DMS 273 (cell line): ENCODE results near the gene DHX35.
A peak's percentile ranks its signal among the peaks of the same experiment; 100 is the strongest.

Experiments used
- DNase-seq: peaks from one replicate; lab custom pipeline; 2025; ENCODE audit not compliant: unreplicated experiment; lab: John Stamatoyannopoulos, UW

Gene DHX35, protein sequence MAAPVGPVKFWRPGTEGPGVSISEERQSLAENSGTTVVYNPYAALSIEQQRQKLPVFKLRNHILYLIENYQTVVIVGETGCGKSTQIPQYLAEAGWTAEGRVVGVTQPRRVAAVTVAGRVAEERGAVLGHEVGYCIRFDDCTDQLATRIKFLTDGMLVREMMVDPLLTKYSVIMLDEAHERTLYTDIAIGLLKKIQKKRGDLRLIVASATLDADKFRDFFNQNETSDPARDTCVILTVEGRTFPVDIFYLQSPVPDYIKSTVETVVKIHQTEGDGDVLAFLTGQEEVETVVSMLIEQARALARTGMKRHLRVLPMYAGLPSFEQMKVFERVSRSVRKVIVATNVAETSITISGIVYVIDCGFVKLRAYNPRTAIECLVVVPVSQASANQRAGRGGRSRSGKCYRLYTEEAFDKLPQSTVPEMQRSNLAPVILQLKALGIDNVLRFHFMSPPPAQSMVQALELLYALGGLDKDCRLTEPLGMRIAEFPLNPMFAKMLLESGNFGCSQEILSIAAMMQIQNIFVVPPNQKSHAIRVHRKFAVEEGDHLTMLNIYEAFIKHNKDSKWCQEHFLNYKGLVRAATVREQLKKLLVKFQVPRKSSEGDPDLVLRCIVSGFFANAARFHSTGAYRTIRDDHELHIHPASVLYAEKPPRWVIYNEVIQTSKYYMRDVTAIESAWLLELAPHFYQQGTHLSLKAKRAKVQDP

GRCh38 chr20:38962044-38962927 is at the start of gene DHX35:
Gene DHX35 (plus strand): TSS chr20:38962344. CDS start chr20:38962368, 24 bp downstream.
- peak; percentile 99 for DNase-seq

- no peak for DNase-seq
Observed at GRCh38 chr20:38915355-38915754, 46.8 kb upstream of the DHX35 start.

- no peak for DNase-seq
Observed at GRCh38 chr20:38917657-38918056, 44.5 kb upstream of the DHX35 start.

DNA sequence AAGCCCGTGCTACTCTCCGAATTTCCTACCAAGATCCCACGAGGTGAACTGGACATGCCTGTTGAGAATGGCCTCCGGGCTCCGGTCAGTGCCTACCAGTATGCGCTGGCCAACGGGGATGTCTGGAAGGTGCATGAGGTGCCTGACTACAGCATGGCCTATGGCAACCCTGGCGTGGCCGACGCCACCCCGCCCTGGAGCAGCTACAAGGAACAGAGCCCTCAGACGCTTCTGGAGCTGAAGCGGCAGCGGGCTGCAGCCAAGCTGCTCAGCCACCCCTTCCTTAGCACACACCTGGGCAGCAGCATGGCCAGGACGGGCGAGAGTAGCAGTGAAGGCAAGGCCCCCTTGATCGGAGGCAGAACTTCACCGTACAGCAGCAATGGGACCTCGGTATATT is 44.0 kb upstream of the DHX35 start:
- no peak for DNase-seq

- DNase-seq: no peak
Observed at GRCh38 chr20:38919683-38920082, 42.5 kb upstream of the DHX35 start.

DNA sequence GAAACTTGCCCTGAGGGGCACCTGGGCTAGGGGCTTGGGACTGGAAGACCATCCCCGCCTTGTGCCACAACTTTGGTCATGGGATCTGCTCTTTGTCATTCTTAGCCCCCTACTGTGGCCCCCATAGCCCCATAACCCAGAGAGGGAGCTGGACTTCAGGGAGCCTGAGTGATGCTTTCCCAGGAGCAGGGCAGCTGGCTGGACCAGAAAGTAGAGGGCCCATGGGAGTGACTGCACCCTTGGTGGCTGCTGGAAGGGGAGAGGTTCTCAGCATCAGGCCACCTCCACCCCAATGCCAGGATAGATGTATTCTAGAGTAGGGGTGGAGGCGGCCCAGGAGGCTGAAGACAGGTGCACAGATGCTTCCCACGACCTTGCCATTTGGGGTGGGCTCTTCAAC is 41.7 kb upstream of the DHX35 start:
- no peak for DNase-seq

DNA sequence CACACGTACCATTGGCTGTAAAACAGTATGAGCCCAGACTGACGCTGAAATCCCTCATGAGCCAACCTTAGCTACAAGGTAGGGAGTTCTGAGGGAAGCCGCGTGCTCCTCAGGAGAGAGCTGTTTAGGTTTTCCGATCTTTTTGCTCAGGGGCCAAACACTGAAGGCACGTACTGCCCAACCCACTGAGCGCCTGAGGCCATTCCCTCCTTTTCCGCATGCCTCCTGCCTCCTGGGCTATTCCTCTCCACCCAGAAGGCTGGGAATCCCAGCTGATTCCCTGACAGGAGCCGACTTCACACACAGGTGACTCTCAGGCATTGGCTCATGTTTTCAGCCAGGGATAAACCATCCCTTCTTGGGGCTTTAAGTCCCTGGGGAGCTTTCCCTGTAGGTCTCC is 41.3 kb upstream of the DHX35 start:
- DNase-seq: no peak

- no peak for DNase-seq
Observed at GRCh38 chr20:38924718-38925117, 37.4 kb upstream of the DHX35 start.

DNA sequence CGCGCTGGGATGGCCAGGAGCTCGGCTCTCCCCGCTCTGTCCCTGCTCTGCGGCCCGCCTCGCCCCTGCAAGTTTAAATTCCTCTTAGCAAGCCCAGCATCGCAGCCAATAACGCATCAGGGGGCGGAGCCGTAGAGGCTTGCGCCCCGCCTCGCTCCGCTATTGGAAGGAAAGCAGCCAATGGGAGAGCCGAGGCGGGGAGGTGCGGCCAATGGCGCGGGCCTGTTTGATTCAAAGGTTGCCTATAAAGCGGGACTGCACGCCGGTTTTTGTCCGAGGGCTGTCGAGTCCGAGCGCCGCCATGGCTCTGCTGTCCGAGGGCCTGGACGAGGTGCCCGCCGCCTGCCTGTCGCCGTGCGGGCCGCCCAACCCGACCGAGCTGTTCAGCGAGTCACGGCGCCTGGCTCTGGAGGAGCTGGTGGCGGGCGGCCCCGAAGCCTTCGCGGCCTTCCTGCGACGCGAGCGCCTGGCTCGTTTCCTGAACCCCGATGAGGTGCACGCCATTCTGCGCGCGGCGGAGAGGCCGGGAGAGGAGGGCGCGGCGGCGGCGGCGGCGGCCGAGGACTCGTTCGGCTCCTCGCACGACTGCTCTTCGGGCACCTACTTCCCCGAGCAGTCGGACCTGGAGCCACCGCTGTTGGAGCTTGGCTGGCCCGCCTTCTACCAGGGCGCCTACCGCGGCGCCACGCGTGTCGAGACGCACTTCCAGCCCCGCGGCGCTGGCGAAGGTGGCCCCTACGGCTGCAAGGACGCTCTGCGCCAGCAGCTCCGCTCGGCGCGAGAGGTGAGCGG is 35.8 kb upstream of the DHX35 start, which contains the start of gene FAM83D:
Gene FAM83D, plus strand, starts transcription at position 276 of the 792 bp plus-strand sequence. Its CDS starts 26 bp downstream, at position 302.
- DNase-seq: peak; percentile 97

DNA sequence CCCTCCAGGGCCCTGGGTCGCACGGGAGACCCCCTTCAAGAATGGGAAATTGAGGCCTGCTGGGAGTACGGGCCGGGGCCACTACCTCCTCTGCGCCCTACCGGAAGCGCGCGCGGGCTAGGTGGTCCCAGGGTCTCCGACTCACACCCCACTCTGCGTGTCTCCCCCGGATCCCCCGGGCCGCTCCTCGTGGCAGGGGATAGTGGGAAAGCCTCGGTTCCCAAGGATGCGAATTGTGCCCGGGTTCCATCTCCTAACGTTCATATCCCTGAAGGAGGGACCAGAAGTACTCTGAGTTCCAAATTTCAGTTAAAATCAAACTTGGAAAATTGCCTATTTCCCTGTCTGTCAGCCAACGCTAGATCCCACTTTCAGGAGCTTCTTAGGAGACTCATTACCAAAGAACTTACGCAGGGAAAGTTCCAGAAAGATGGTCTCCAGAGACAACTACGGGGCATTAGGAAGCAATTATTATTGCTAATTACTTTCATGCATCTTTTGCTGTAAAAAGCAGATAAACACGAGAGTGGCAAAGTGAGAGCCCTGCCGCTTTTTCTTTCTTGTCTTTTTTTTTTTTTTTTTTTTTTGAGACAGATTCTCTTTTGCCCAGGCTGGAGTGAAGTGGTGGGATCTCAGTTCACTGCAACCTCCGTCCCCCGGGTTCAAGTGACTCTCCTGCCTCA is 35.1 kb upstream of the DHX35 start:
- DNase-seq: peak; percentile 58

DNA sequence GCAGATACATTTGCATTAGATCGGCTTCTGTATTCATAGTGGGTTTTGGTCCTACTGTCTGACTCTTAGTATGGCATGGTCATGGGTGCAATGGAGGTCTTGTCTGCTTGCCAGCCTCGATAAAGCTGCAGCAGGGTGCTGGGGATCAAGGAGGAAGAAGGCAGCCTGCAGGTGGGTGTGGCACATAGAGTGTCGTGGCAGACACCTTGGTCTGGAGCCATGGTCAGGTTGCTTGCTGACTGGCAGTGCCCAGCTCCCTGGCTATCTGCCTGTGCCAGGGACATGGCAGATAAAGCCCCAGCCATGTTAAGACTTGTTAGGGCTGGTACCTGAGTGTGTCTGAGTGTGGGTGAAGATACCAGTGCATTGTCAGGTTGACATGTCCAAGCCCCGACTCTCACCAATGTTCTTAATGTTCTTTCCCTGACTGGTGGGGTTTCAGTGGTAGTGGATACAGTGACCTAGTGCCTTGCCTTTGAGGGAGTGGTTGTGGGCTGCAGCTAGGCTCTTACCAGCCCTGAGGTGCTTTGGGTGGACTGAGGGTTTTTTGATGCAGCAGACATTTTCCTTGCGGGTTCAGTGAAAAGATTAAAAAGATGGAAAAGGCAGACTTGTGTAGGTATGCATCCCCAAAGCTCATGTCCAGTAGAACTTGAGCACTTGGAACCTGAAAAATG is 34.1 kb upstream of the DHX35 start:
- DNase-seq: peak; percentile 17

DNA sequence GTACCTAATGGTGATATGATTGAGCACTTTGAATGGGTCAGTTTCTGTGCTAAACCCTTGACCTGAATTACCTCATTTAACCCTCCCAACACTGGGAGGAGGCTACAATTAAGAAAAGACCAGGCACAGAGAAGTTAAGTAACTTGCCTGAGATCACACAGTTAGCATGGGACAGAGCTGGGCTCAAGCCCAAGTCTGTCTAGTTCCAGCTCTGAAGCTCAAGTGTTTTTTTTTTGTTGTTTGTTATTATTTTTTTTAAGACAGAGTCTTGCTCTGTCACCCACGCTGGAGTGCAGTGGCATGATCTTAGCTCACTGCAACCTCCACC is 31.9 kb upstream of the DHX35 start:
- DNase-seq: no peak

GRCh38 chr20:38931984-38932383 is 30.2 kb upstream of the DHX35 start:
- DNase-seq: no peak

GRCh38 chr20:38932457-38933120 is 29.6 kb upstream of the DHX35 start:
- DNase-seq: no peak

DNA sequence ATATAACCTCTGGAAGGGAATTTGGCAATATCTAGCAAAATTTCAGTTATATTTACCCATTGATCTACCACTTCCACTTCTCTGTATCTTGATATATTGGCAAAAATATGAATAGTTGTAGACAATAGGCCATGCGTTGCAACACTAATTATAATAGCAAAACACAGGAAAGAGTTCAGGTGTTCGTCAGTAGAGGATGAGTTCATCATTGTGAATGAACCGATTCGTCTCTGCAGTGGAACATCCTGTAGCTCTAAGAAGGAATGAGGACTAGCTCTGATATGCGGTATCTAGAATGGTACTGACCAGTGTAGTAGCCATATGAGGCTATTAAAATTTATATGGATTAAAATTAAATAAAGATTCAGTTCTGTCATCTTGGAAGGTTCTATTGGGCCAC is 27.6 kb upstream of the DHX35 start:
- DNase-seq: no peak

GRCh38 chr20:38935285-38935684 is 26.9 kb upstream of the DHX35 start:
- DNase-seq: peak; percentile 23

DNA sequence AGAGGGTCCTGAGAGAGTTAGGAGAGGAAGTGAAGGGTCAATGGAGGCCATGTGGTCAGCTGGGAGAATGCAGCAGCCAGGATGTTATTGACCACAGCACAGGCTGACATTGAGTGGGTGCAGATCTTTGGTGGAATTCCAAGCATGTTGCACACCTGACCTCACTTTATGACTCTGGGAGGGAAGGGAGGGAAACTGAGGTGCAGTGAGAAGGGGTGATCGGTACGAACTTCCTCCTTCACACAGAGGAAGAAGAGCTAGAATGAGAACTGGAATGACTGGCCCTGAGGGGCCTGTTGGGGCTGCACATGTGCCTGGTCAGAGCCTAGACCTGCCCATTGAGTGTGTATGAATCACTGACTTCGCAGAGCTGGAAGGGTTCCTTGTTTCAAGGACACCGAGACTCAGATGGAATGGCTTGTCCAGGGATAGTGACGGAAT is 26.2 kb upstream of the DHX35 start:
- no peak for DNase-seq

- no peak for DNase-seq
Observed at GRCh38 chr20:38937000-38937399, 25.1 kb upstream of the DHX35 start.

GRCh38 chr20:38937978-38938473 is 24.1 kb upstream of the DHX35 start:
- DNase-seq: no peak
